GM12873 (cell line): ENCODE results near the gene TSPAN16.

Experiments used
- CTCF ChIP-seq: IDR thresholded peaks from 2 replicates; pipeline ENCODE4 v1.5.1; 2012; ENCODE audit warnings: low read depth, mild to moderate bottlenecking, moderate library complexity, low read length, control low read depth; ENCODE audit not compliant: insufficient read depth; ENCODE audit errors: missing control alignments

Gene TSPAN16

GRCh38 chr19:11364935-11365334 is 69.0 kb downstream of the TSPAN16 start:
- no peak for TF ChIP-seq CTCF
